Amniotic epithelial cell (primary cell): ENCODE results near the gene KLHL22.
"Not testable (repeated sequence)": the region's sequence is repeated elsewhere in the genome, so short reads cannot be mapped to it uniquely, and the experiment has no call there.

ENCODE experiments used
- DNase-seq: peaks from one replicate; pipeline ENCODE4 v3.0.0-alpha.2; 2010; ENCODE audit warnings: low read depth

Gene KLHL22

DNA sequence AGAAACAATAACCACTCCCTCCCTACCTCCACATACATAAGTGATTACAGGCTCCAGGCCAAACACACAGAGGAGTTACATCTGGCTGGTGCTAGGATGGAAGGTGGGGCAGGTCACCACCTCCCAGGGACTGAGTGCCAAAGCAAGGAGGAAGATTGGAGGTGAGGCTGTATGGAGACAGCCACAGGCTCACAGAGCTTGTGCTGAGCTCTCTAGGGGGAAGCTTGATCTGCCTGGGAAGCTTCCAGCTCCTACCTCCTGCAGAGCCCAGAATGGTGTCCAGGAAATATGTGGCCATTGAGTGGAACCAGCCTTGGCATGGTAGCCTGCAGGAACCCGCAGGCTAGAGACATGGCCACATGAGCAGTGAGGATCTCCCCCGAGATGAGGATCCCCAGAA lies 8.2 kb upstream of the KLHL22 start:
- no peak for DNase-seq

GRCh38 chr22:20499769-20500168 lies 4.2 kb upstream of the KLHL22 start:
- DNase-seq = no peak

GRCh38 chr22:20498913-20499312 lies 3.3 kb upstream of the KLHL22 start:
- DNase-seq = no peak

GRCh38 chr22:20497426-20497825 lies 1.8 kb upstream of the KLHL22 start:
- no peak for DNase-seq

DNA sequence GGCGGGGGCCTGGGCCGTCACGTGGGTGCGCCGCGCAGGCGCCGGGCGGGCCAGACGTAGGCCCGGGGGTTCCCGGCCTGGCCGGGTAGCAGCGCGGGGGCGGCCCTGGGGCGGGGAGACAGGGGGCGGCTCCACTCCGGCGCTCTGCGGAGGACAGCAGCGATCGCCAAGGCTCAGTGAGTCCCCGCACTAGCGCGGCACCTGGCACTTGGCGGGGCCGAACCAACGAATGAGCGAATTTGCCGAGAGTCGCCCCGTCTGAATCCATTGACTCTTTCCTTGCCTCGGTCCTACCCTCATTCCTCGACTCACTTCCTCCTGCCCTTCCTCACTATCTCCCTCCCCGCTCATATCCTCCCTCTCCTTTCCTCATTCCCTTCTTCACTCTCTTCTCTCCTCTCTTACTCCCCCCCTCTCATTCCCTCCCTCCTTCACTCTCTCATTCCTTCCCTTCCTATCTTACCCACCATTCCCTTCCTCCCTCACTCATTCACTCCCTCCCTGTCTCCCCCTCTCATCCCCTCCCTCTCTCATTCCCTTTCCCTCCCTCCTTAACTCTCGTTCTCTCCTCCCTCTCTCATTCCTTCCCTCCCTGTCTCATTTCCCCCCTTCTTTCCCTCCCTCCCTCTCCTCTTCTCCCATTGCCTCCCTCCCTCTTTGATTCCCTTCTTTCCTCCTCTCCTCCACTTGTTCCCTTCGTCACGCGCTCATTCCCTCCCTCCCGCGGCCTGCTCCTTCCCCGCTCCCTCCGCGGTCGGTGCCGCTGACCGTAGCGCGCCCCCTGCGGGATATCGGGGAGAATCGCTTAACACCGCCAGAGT lies 476 bp upstream of the KLHL22 start:
- DNase-seq = peak; percentile 85

DNA sequence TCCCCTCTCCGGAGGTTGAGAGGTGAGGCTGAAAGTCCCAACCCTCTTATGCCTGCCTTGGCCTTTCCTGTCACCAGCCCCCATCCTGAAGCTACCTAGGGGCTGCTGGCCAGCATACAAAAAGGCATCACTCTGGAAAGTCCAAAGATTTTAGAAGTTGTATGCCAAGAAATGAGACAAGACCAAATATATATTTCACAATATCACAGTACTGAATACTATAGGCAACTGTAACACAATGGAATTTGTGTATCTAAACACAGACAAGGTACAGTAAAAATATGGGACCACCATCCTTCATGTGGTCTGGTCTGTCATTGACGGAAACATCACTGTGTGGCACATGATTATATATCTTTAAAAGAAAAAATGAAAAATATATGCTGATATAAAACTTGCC lies 4.2 kb downstream of the KLHL22 start:
- no peak for DNase-seq

- no peak for DNase-seq
These were observed 4.7 kb downstream of the KLHL22 start for GRCh38 chr22:20490941-20491307.

- no peak for DNase-seq
These were observed 5.2 kb downstream of the KLHL22 start for GRCh38 chr22:20490183-20490940.

- DNase-seq = no peak
These were observed 6.6 kb downstream of the KLHL22 start for GRCh38 chr22:20488946-20489345.

DNA sequence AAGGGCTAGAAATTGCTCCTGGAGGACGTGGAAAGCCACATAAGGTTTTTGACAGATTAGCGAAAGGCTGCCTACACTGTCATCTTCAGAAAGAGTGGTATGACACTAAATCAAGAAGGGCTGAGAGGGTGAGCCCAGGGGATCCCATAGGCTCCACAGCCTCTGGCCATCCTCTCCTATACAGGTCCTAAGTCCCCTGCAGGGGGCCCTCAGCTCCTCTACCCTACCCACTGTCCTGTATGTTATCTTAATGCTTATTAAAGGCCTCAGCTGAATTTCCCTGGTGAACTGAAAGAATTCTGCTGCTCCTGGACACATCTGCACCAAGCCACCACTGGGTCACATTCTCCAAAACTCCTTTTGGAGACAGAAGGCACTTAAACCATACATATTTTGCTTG lies 7.9 kb downstream of the KLHL22 start:
- no peak for DNase-seq

- DNase-seq = peak; percentile 17
These were observed 9.4 kb downstream of the KLHL22 start for GRCh38 chr22:20486229-20486628.

DNA sequence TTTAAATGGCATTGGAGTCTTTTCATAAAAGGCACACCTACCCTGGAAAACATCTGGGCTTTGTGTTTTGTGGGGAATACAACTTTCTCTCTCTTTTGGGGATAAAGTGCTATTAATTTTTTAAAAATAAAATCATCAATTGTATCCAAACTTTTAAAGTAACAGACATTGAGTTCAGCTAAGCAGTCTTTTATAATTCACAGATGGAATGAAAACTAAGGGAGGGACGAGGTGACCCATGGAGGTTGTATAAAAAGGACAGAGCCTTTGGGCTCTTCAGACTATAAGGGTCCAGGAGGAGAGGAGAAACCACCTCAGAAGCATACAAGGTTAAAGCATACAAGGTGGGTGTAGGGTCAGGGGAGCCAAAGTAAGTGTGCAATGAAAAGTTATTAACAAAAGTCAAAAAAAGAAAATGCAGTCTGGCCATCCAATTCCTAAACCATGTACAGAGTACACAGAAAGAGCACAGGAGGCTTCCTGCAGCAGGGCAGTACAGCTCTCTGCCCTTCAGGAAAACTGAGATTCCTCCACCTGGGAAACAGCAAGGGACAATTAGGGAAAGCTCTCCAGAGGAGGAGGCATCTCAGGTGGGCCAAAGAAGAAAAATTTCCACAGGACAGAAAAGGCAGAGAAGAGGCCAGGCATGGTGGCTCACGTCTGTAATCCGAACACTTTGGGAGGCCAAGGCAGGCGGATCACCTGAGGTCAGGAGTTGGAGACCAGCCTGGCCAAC lies 10.5 kb downstream of the KLHL22 start:
- no peak for DNase-seq

GRCh38 chr22:20483771-20484170 lies 11.8 kb downstream of the KLHL22 start:
- DNase-seq = no peak

DNA sequence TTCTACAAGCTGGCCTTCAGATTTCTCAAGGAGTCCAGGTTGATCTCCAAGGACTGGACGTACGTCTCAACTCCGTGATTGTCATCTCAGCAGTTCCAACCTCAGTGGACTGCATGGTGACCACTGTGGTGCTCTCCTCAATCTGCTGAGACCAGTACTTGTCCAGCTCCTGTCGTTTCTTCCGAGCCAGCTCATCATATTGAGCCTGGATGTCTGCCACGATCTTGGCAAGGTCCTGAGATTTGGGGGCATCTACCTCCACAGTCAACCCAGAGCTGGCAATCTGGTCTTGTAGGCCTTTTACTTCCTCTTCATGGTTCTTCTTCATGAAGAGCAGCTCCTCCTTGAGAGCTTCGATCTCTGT lies 12.5 kb downstream of the KLHL22 start:
- DNase-seq = not testable (repeated sequence)

DNA sequence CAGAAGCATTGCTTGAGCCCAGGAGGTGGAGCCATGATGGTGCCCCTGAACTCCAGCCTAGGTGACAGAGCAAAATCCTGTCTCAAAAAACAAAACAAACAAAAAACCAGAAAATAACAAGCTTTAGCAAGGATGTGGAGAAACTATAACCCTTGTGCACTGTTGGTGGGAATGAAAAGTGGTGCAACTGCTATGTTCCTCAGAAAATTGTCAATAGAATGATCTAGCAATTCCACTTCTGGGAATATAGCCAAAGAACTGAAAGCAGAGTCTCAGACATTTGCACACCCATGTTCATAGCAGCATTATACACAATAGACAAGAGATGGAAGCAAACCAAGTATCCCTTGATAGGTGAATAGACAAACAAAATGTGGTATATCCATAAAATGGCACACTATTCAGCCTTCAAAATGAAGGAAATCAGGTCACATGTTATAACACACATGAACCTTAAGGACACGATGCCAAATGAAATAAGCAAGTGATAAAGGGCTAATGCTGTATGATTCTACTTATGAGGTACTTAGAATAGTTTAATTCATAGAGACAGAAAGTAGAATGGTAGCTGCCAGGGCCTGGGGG lies 15.9 kb downstream of the KLHL22 start:
- no peak for DNase-seq

DNA sequence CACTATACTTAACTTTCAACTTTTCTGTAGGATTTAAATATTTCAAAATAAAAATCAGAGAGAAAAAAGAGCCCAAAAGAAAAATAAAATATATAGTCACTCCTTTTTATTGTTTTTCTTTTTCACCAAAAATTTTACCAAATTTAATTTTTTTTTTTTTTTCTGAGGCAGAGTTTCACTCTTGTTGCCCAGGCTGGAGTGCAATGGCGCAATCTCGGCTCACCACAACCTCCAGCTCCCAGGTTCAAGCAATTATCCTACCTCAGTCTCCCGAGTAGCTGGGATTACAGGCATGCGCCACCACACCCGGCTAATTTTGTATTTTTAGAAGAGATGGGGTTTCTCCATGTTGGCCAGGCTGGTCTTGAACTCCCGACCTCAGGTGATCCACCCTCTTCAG lies 17.5 kb downstream of the KLHL22 start:
- not testable (repeated sequence) for DNase-seq

GRCh38 chr22:20475569-20475968 lies 20.0 kb downstream of the KLHL22 start:
- not testable (repeated sequence) for DNase-seq

- no peak for DNase-seq
These were observed 20.5 kb downstream of the KLHL22 start for GRCh38 chr22:20475115-20475436.

- no peak for DNase-seq
These were observed 22.8 kb downstream of the KLHL22 start for GRCh38 chr22:20472629-20473442.

DNA sequence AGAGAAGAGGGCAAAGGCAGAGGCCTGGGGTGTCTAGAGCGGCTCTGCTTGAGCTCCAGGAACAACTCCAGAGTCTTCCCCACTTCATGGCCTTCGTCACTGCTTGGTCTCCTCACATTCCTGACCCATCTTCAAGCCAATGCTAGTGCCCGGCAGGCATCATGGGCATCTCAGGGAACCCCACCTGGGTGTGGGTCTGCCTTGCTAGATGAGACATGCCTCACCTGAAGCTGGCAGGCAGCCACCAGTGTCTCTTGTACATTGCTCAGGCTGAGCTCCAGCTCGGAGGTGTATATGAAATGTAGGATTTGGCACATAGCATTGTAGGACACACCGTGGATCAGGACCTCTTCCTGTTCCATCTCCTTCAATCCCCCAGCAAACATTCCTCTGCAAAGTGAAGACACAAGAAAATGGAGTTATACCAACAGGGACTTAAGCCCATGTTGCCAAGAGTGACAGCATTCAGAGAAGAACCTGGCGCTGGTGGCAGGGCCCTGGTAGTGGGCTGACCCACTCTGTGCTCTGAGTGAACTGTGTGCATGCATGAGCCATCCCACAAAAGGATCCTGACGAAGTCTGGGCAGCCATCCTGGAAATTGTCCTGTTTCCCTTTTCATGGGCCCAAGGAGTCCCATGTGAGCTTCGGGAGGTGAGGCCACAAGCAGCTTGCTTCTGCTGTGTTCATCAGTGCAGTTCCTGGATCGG lies 24.3 kb downstream of the KLHL22 start:
- DNase-seq = no peak

GRCh38 chr22:20470525-20470924 lies 25.1 kb downstream of the KLHL22 start:
- DNase-seq = not testable (repeated sequence)
